GM12878 (cell line): ENCODE measurements around the gene IRS2. TPM values are rescaled to one million over a fixed set of nuclear protein-coding genes. Genes with fewer than 3 reads are reported as not detected.

Experiments
- ATAC-seq: fragments of 200-7000 bp; cut with Tn5 transposase; 3 replicates; pipeline ENCODE4 v1.9.1; 2020; ENCODE audit warnings: mild to moderate bottlenecking, moderate library complexity
- BruUV-seq: library from RNA; stranded (reverse); fragments of 400-500 nt; replicated peaks from 2 replicates; lab custom pipeline; 2021; lab: Mats Ljungman, UMichigan
- CTCF ChIA-PET: fragments of 300-600 bp; sonication (Branson Sonifier 250); formaldehyde crosslinking; extraction: SDS; loops from one replicate; lab custom pipeline; 2021; ENCODE audit warnings: inconsistent platforms; lab: Yijun Ruan, JAX
- POLR2A ChIA-PET: fragments of 350-600 bp; formaldehyde crosslinking; extraction: SDS; loops from one replicate; lab custom pipeline; 2021; ENCODE audit warnings: inconsistent platforms; lab: Charles Lee
- RAD21 ChIA-PET: fragments of 300-600 bp; sonication (Branson Sonifier 250); formaldehyde crosslinking; loops from one replicate; lab custom pipeline; 2023; ENCODE audit warnings: antibody characterized with exemption; ENCODE audit not compliant: unreplicated experiment; lab: Charles Lee
- SMC1A ChIA-PET: fragments of 300-600 bp; sonication (Branson Sonifier 250); formaldehyde crosslinking; loops from one replicate; lab custom pipeline; 2023; ENCODE audit not compliant: unreplicated experiment, uncharacterized antibody; lab: Charles Lee
- DNase-seq: peaks from one replicate; pipeline ENCODE4 v3.0.0-alpha.2; 2011; ENCODE audit warnings: low read depth, low spot score
- FAIRE-seq: peaks from 3 replicates; lab custom pipeline; 2011; peaks lifted over from hg19 to GRCh38; lab: Jason Lieb, UNC
- H2AFZ ChIP-seq: 2 replicates; pipeline ENCODE4 v1.6.0; 2011; ENCODE audit warnings: low read depth, low read length, control low read depth; ENCODE audit not compliant: control insufficient read depth
- H3K27ac ChIP-seq: 2 replicates; pipeline ENCODE4 v1.5.1; 2011; ENCODE audit warnings: control low read depth; ENCODE audit not compliant: control insufficient read depth, insufficient read depth
- H3K27me3 ChIP-seq, 2 experiments: replicated peaks in 1 of 2; 2 replicates each; pipeline versions ENCODE4 v1.6.0 to v1.6.1; 2011; ENCODE audit warnings: low read length in 1 of 2; ENCODE audit not compliant: control insufficient read depth in 2 of 2, insufficient read depth in 2 of 2
- H3K36me3 ChIP-seq, 2 experiments: 2 replicates each; pipeline ENCODE4 v1.5.1; 2011; ENCODE audit warnings: low read length in 1 of 2; ENCODE audit not compliant: control insufficient read depth in 2 of 2, insufficient read depth in 2 of 2
- H3K4me1 ChIP-seq: 2 replicates; pipeline ENCODE4 v1.6.1; 2011; ENCODE audit warnings: mild to moderate bottlenecking, low read length, moderate library complexity, mixed read lengths; ENCODE audit not compliant: control insufficient read depth, insufficient read depth
- H3K4me2 ChIP-seq: 2 replicates; pipeline ENCODE4 v1.6.0; 2011; ENCODE audit warnings: control low read depth; ENCODE audit not compliant: control insufficient read depth, insufficient read depth
- H3K4me3 ChIP-seq: fragments of 200-600 bp; sonication (generic); 2 replicates; pipeline ENCODE4 v1.5.1; 2016
- H3K79me2 ChIP-seq: 2 replicates; pipeline ENCODE4 v1.6.0; 2011; ENCODE audit warnings: low read length; ENCODE audit not compliant: control insufficient read depth, insufficient read depth
- H3K9ac ChIP-seq: 2 replicates; pipeline ENCODE4 v1.8.0; 2011; ENCODE audit warnings: low read length, control low read depth, mixed read lengths; ENCODE audit not compliant: control insufficient read depth, insufficient read depth
- H3K9me3 ChIP-seq: replicated peaks from 3 replicates; pipeline ENCODE4 v1.5.1; 2011; ENCODE audit warnings: mild to moderate bottlenecking, low read length; ENCODE audit not compliant: control insufficient read depth, insufficient read depth
- H4K20me1 ChIP-seq: 2 replicates; pipeline ENCODE4 v1.6.0; 2011; ENCODE audit not compliant: control insufficient read depth, insufficient read depth
- ATF2 ChIP-seq: IDR thresholded peaks from 2 replicates; pipeline ENCODE4 v1.6.1; 2012; ENCODE audit warnings: low read length, inconsistent platforms
- BCL11A ChIP-seq: IDR thresholded peaks from 2 replicates; pipeline ENCODE4 v1.6.1; 2011; ENCODE audit warnings: low read depth, low read length
- CHD2 ChIP-seq: IDR thresholded peaks from 2 replicates; pipeline ENCODE4 v1.6.1; 2011; ENCODE audit warnings: low read depth, low read length, improper control_type of control experiment, borderline replicate concordance
- CREM ChIP-seq: IDR thresholded peaks from 2 replicates; pipeline ENCODE4 v1.6.1; 2014; ENCODE audit warnings: antibody characterized with exemption, low read depth
- EED ChIP-seq: sonication (generic); IDR thresholded peaks from 2 replicates; pipeline ENCODE4 v1.6.1; 2016; ENCODE audit warnings: antibody characterized with exemption, low read depth
- ETV6 ChIP-seq, 2 experiments: fragments of 450-650 bp in 1 of 2; IDR thresholded peaks in 1 of 2; conservative IDR thresholded peaks in 1 of 2; 2 replicates each; pipeline ENCODE4 v1.6.1; 2014; ENCODE audit warnings: antibody characterized with exemption in 1 of 2, borderline replicate concordance in 1 of 2, low read depth in 1 of 2, mild to moderate bottlenecking in 1 of 2, moderate library complexity in 1 of 2
- KDM1A ChIP-seq: fragments of 200-600 bp; sonication (generic); IDR thresholded peaks from 2 replicates; pipeline ENCODE4 v1.6.1; 2016; ENCODE audit warnings: borderline replicate concordance
- NFYA ChIP-seq: IDR thresholded peaks from 2 replicates; pipeline ENCODE4 v1.6.1; 2011; ENCODE audit warnings: low read depth, mild to moderate bottlenecking, low read length, improper control_type of control experiment, borderline replicate concordance
- POU2F2 ChIP-seq: IDR thresholded peaks from 3 replicates; pipeline ENCODE4 v1.6.1; 2011; ENCODE audit warnings: low read depth, mild to moderate bottlenecking, low read length, borderline replicate concordance
- RAD21 ChIP-seq: IDR thresholded peaks from 2 replicates; pipeline ENCODE4 v1.6.1; 2011; ENCODE audit warnings: mild to moderate bottlenecking, low read depth, low read length, moderate library complexity; ENCODE audit not compliant: insufficient read depth
- TCF3 ChIP-seq: IDR thresholded peaks from 2 replicates; pipeline ENCODE4 v1.6.1; 2012; ENCODE audit warnings: low read depth, mild to moderate bottlenecking, low read length, borderline replicate concordance; ENCODE audit not compliant: insufficient read depth
- ZBTB11 ChIP-seq: fragments of 450-650 bp; formaldehyde crosslinking; IDR thresholded peaks from 2 replicates; pipeline ENCODE4 v1.5.0; 2022; ENCODE audit warnings: mild to moderate bottlenecking, missing genetic modification characterization
- ZNF217 ChIP-seq: fragments of 450-650 bp; IDR thresholded peaks from 2 replicates; pipeline ENCODE4 v1.6.1; 2017; ENCODE audit warnings: antibody characterized with exemption, mild to moderate bottlenecking
- WGBS: methylation state at CpG from one replicate; pipeline ENCODE4 v1.1.6; 2016; ENCODE audit warnings: low lambda C conversion rate; ENCODE audit not compliant: insufficient replicate concordance, insufficient coverage; ENCODE audit errors: missing lambda C conversion rate; 5-methylcytosine and 5-hydroxymethylcytosine counted together
- in situ Hi-C: fragments of 300-500 bp; cut with MboI; formaldehyde crosslinking; loops from 9 replicates; pipeline ENCODE4 v1.14.3; 2018; ENCODE audit warnings: mixed read lengths
- intact Hi-C: fragments of 100-400 bp; cut with micrococcal nuclease; formaldehyde crosslinking; loops from one replicate; pipeline ENCODE4 v1.14.2; 2022; ENCODE audit not compliant: unreplicated experiment
- polyA plus RNA-seq, 11 experiments: library from polyadenylated mRNA; depleted of rRNA in 4 of 11; unstranded in 6 of 11; stranded (reverse) in 5 of 11; fragments of >200 nt; fragmentation: Nextera tagmentation in 4 of 11; fragmentation: Illumina TruSeq in 1 of 11; extraction: Ambion mirVana in 4 of 11; extraction: Trizol in 1 of 11; gene quantifications; 1 replicate in 1 of 11; 2 replicates in 10 of 11; pipeline versions ENCODE4 v1.2.1 to v1.2.3, GENCODE V29; 2011 to 2016; ENCODE audit warnings: inconsistent platforms in 2 of 11, missing spikeins in 2 of 11, low read depth in 1 of 11
- total RNA-seq, 4 experiments: library from RNA; depleted of rRNA in 3 of 4; stranded (reverse); fragments of >200 nt in 3 of 4; fragmentation: Illumina TruSeq in 1 of 4; extraction: Trizol in 1 of 4; gene quantifications; 2 replicates each; pipeline versions ENCODE4 v1.2.1 to v1.2.3, GENCODE V29; 2013 to 2021

The IRS2 gene
- total and polyA plus RNA-seq, 10 of the 15 experiments (the other 5 are each of a cell fraction or from before 2014, with no cell fraction given), result 0.01 to 0.31 (median 0.07) TPM; not detected in 6

DNA sequence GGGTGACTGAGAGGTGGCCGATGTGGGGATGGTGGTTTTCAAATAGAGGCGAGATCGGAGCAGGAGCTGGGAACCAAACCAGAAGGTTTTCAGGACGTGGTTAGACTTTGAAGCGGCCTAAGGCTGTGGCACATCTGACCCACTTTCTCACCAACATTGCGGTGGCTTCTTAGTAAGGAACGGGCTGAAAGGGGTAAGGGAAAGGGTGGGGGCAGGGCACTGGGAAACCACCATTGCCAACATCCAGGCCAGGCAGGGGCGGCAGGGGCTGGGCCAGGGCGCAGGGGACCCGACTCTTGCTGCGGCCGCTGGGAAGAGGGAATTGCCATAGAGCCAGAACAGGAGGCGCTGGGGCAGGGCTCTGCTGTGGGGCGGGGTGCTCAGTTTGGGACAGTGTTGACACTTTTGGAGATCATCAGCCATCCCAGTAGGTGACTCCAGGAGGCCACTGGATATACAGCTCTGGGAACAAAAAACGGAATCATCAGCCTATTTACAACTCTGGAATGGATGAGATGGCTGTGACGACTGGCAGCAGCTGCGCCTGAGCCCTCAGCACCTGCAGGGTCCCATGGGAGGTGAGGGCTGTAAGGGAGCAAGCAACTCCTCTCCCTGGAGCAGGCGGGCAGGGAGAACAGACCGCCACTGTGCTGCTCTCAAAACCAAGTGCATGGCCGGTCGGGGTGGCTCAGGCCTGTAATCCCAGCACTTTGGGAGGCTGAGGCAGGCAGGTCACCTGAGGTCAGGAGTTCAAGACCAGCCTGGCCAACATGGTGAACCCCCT, 52.2 kb downstream of the IRS2 start:
- no peak for DNase-seq
- no peak for TF ChIP-seq EED
- TF ChIP-seq KDM1A, result no peak
- no peak for TF ChIP-seq TCF3
- no peak for TF ChIP-seq BCL11A
- TF ChIP-seq CREM, result no peak
- TF ChIP-seq, all 136 proteins: peak for 0
- ChIA-PET POLR2A (no interaction called here), RAD21 (no interaction called here), CTCF (no interaction called here), SMC1A (interaction anchor here (0.5 kb wide), 1 partner anchor 1954 kb away, joined by 3 read pairs; no protein-coding TSS in a partner anchor)
- H3K79me2 ChIP-seq, result no peaks in the 10 kb centered on the region
- 52% methylated on average over 21 of the region's 21 CpGs for WGBS
- H3K27me3 ChIP-seq, result no peaks in the 10 kb centered on the region
- FAIRE-seq (no peak), ATAC-seq (no peak)
- in situ Hi-C loops (no loop called here), intact Hi-C loops (no loop called here)
- no peak overlapping the region for H3K4me3 ChIP-seq
- no peaks in the 10 kb centered on the region for H4K20me1 ChIP-seq
- BruUV-seq, result no TSS peak
- no peaks in the 10 kb centered on the region for H3K4me1 ChIP-seq
- H3K27ac ChIP-seq, result no peak overlapping the region
- no peaks in the 10 kb centered on the region for H3K36me3 ChIP-seq
- H3K9ac ChIP-seq, result no peak overlapping the region
- H3K9me3 ChIP-seq, result no peaks in the 10 kb centered on the region; the same call in 2 of the 3 replicates
- H2AFZ ChIP-seq, result no peak overlapping the region
- H3K4me2 ChIP-seq, result no peak overlapping the region

- SMC1A ChIA-PET, result interaction anchor here (0.5 kb wide), 1 partner anchor 1953 kb away, joined by 3 read pairs; no protein-coding TSS in a partner anchor
- in situ Hi-C loops, result no loop called here
- H3K9me3 ChIP-seq, result no peaks in the 10 kb centered on the region; the same call in 2 of the 3 replicates
- no peaks in the 10 kb centered on the region for H3K36me3 ChIP-seq
- ATAC-seq (no peak), DNase-seq (no peak), FAIRE-seq (no peak)
- H3K79me2 ChIP-seq, result no peaks in the 10 kb centered on the region
- intact Hi-C loops, result no loop called here
- no peak overlapping the region for H2AFZ ChIP-seq
- POLR2A ChIA-PET, result no interaction called here
- no peak overlapping the region for H3K27ac ChIP-seq
- no peak overlapping the region for H3K4me3 ChIP-seq
- CTCF ChIA-PET, result no interaction called here
- no TSS peak for BruUV-seq
- H3K9ac ChIP-seq, result no peak overlapping the region
- H4K20me1 ChIP-seq, result no peaks in the 10 kb centered on the region
- no peaks in the 10 kb centered on the region for H3K27me3 ChIP-seq
- H3K4me1 ChIP-seq, result no peaks in the 10 kb centered on the region
- 83% methylated on average over 21 of the region's 29 CpGs for WGBS
- H3K4me2 ChIP-seq, result no peak overlapping the region
- RAD21 ChIA-PET, result no interaction called here
- TF ChIP-seq ETV6 (conservative IDR thresholded peaks at IDR 0.05 in 1 of 2, IDR thresholded peaks at IDR 0.05 in 1 of 2; ENCODE audit: borderline replicate concordance in 1 of 2, low read depth in 1 of 2) (no peak), RAD21 (no peak), CHD2 (no peak), NFYA (no peak), ATF2 (no peak), POU2F2 (no peak), ZNF217 (no peak), ZBTB11 (CRISPR knock-in tag) (no peak)
Observed at GRCh38 chr13:109733550-109733949, 52.8 kb downstream of the IRS2 start.
